K562 (cell line): ENCODE data around the gene DYRK2. TPM values are rescaled to one million over a fixed set of nuclear protein-coding genes. Genes with fewer than 3 reads are reported as not detected.

Source experiments
- ATAC-seq: fragments of 200-7000 bp; cut with Tn5 transposase; 3 replicates; pipeline ENCODE4 v1.9.1; 2020; ENCODE audit warnings: moderate library complexity
- BruUV-seq: library from RNA; stranded (reverse); fragments of 400-500 nt; replicated peaks from 2 replicates; lab custom pipeline; 2021; lab: Mats Ljungman, UMichigan
- CTCF ChIA-PET: fragments of 300-600 bp; formaldehyde crosslinking; extraction: SDS; loops from one replicate; lab custom pipeline; 2021; ENCODE audit warnings: low intra/inter-chr PET ratio; lab: Yijun Ruan, JAX
- POLR2A ChIA-PET: fragments of 300-600, 350-650 bp; sonication (Branson Sonifier 250); formaldehyde crosslinking; extraction: SDS; loops from one replicate; lab custom pipeline; 2021; ENCODE audit warnings: antibody characterized with exemption, inconsistent platforms; lab: Yijun Ruan, JAX
- DNase-seq, 4 experiments: peaks; one replicate each; pipeline versions ENCODE4 v3.0.0 to v3.0.0-alpha.2; 2011 to 2018; ENCODE audit warnings: low spot score in 3 of 4, mixed read lengths in 3 of 4; ENCODE audit errors: extremely low read depth in 1 of 4
- FAIRE-seq: peaks from 2 replicates; lab custom pipeline; 2011; peaks lifted over from hg19 to GRCh38; lab: Jason Lieb, UNC
- H2AFZ ChIP-seq: 2 replicates; pipeline ENCODE4 v1.6.0; 2011; ENCODE audit warnings: low read depth, low read length, control low read depth, inconsistent platforms
- H3K27ac ChIP-seq: fragments of 200-600 bp; 3 replicates; pipeline ENCODE4 v1.8.0; 2011; ENCODE audit warnings: low read depth, mild to moderate bottlenecking, control low read depth, inconsistent platforms, low read length, moderate library complexity, mixed read lengths; ENCODE audit errors: extremely low read depth
- H3K27me3 ChIP-seq, 2 experiments: fragments of 300-600 bp in 1 of 2; 2 replicates in 1 of 2; 3 replicates in 1 of 2; pipeline versions ENCODE4 v1.6.0 to v1.8.0; 2011; ENCODE audit warnings: inconsistent platforms in 2 of 2, low read length in 2 of 2, mild to moderate bottlenecking in 1 of 2, mixed read lengths in 1 of 2, moderate library complexity in 1 of 2; ENCODE audit not compliant: control insufficient read depth in 2 of 2, insufficient read depth in 2 of 2
- H3K36me3 ChIP-seq: fragments of 300-600 bp; 3 replicates; pipeline ENCODE4 v1.8.0; 2011; ENCODE audit warnings: mild to moderate bottlenecking, low read length, inconsistent platforms; ENCODE audit not compliant: control insufficient read depth, insufficient read depth
- H3K4me1 ChIP-seq, 2 experiments: fragments of 200-600 bp in 1 of 2; replicated peaks in 1 of 2; 2 replicates in 1 of 2; 3 replicates in 1 of 2; pipeline versions ENCODE4 v1.5.1 to v1.8.0; 2011; ENCODE audit warnings: inconsistent platforms in 2 of 2, low read length in 2 of 2, mild to moderate bottlenecking in 1 of 2, mixed read lengths in 1 of 2, moderate library complexity in 1 of 2; ENCODE audit not compliant: control insufficient read depth in 2 of 2, insufficient read depth in 2 of 2
- H3K4me2 ChIP-seq: 2 replicates; pipeline ENCODE4 v1.6.1; 2011; ENCODE audit warnings: low read length, control low read depth, inconsistent platforms, mixed read lengths; ENCODE audit not compliant: insufficient read depth
- H3K4me3 ChIP-seq: fragments of 200-600 bp; sonication (generic), shearing (Covaris generic); 2 replicates; pipeline ENCODE4 v1.5.1; 2016; ENCODE audit warnings: control low read depth, inconsistent platforms
- H3K79me2 ChIP-seq: fragments of 200-600 bp; 3 replicates; pipeline ENCODE4 v1.8.0; 2011; ENCODE audit warnings: low read length, inconsistent platforms; ENCODE audit not compliant: control insufficient read depth, insufficient read depth
- H3K9ac ChIP-seq, 2 experiments: 2 replicates each; pipeline versions ENCODE4 v1.6.0 to v1.6.1; 2011; ENCODE audit warnings: low read depth in 2 of 2, low read length in 2 of 2, control low read depth in 1 of 2, inconsistent platforms in 1 of 2, mild to moderate bottlenecking in 1 of 2, mixed read lengths in 1 of 2; ENCODE audit not compliant: insufficient read depth in 1 of 2
- H3K9me1 ChIP-seq: one replicate; pipeline ENCODE4 v1.6.0; 2011; ENCODE audit warnings: inconsistent platforms, mild to moderate bottlenecking, low read length, moderate library complexity; ENCODE audit not compliant: control insufficient read depth, insufficient read depth
- H3K9me3 ChIP-seq: replicated peaks from 2 replicates; pipeline ENCODE4 v1.5.1; 2011; ENCODE audit warnings: low read depth, low read length, inconsistent platforms; ENCODE audit not compliant: control insufficient read depth, insufficient read depth
- H4K20me1 ChIP-seq: replicated peaks from 2 replicates; pipeline ENCODE4 v1.6.1; 2011; ENCODE audit warnings: low read length, inconsistent platforms, mixed read lengths; ENCODE audit not compliant: control insufficient read depth, insufficient read depth
- GATAD2A ChIP-seq: fragments of 450-650 bp; IDR thresholded peaks from 2 replicates; pipeline ENCODE4 v1.6.1; 2017
- YY1 ChIP-seq, 3 experiments: IDR thresholded peaks; 2 replicates each; pipeline ENCODE4 v1.6.1; 2011; ENCODE audit warnings: low read length in 2 of 3, mild to moderate bottlenecking in 2 of 3, moderate library complexity in 2 of 3, borderline replicate concordance in 1 of 3, control low read depth in 1 of 3, low read depth in 1 of 3; ENCODE audit not compliant: insufficient read depth in 3 of 3, insufficient replicate concordance in 2 of 3, control insufficient read depth in 1 of 3, insufficient read length in 1 of 3; ENCODE audit errors: extremely low read depth in 1 of 3
- WGBS: fragments of 100-300 bp; shearing (Covaris generic); methylation state at CpG from one replicate; pipeline ENCODE4 v1.1.6; 2016; ENCODE audit warnings: low coverage, mixed read lengths; ENCODE audit not compliant: insufficient coverage; ENCODE audit errors: missing lambda C conversion rate; 5-methylcytosine and 5-hydroxymethylcytosine counted together
- in situ Hi-C: fragments of 300-500 bp; cut with MboI; formaldehyde crosslinking; loops from 4 replicates; pipeline ENCODE4 v1.15.0; 2018; ENCODE audit warnings: inconsistent platforms, mixed read lengths
- intact Hi-C: fragments of 100-400 bp; cut with micrococcal nuclease; formaldehyde crosslinking; loops from 2 replicates; pipeline ENCODE4 v1.14.2; 2022
- polyA plus RNA-seq, 8 experiments: library from polyadenylated mRNA; depleted of rRNA in 4 of 8; stranded (reverse) in 5 of 8; unstranded in 3 of 8; fragments of >200 nt; fragmentation: Nextera tagmentation in 2 of 8; fragmentation: Illumina TruSeq in 1 of 8; extraction: Ambion mirVana in 2 of 8; extraction: Trizol in 1 of 8; gene quantifications; 2 replicates each; pipeline versions ENCODE4 v1.2.1 to v1.2.3, GENCODE V29; 2011 to 2014; ENCODE audit warnings: inconsistent platforms in 1 of 8, missing spikeins in 1 of 8
- total RNA-seq, 7 experiments: library from RNA; depleted of rRNA in 6 of 7; stranded (reverse); fragments of >200 nt in 6 of 7; fragmentation: Illumina TruSeq in 2 of 7; extraction: Trizol in 2 of 7; gene quantifications; 2 replicates each; pipeline versions ENCODE4 v1.2.1 to v1.2.3, GENCODE V29; 2011 to 2021; ENCODE audit warnings: low replicate concordance in 1 of 7
- TF ChIP-seq, protein P1 (sequence below): fragments of 450-650 bp; formaldehyde crosslinking; IDR thresholded peaks from 2 replicates; pipeline ENCODE4 v1.4.0; 2020; ENCODE audit warnings: mild to moderate bottlenecking
- TF ChIP-seq, protein P2 (sequence below): IDR thresholded peaks from 3 replicates; pipeline ENCODE4 v1.6.1; 2011; ENCODE audit warnings: borderline replicate concordance, mild to moderate bottlenecking, moderate library complexity; ENCODE audit not compliant: insufficient read length; ENCODE audit errors: extremely low read depth

Gene DYRK2
- total and polyA plus RNA-seq, 9 of the 15 experiments (the other 6 are each of a cell fraction or from before 2014, with no cell fraction given) = 1.7 to 15.4 (median 8.4) TPM

DNA sequence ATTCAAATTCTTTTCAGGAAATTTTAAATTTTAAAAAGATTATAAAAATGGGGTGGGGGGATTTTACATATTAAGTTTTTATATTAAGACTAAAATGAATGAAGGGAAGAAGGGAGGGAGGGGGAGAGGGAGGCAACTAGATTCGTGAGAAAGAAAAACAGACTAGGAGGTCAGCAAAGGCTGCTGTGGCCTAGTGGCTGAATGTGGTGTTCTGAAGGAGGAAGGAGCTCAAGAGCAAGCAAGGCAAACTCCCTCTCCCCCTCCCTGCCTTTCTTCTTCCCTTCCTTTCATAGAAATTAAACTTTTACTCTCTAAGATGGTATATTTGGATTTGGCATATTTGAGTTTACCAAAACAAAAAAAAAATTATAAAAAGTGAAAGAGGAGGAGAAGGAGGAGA, 18.1 kb downstream of the DYRK2 start:
- Histone ChIP-seq H4K20me1 (no peaks in the 10 kb centered on the region), H3K9me3 (no peaks in the 10 kb centered on the region), H3K27ac (no peak overlapping the region), H3K9ac (no peak overlapping the region), H2AFZ (no peak overlapping the region), H3K4me2 (no peak overlapping the region), H3K9me1 (no peaks in the 10 kb centered on the region), H3K4me3 (no peak overlapping the region), H3K79me2 (no peaks in the 10 kb centered on the region), H3K4me1 (peaks cover 0 to 1% of the 10 kb centered on the region in 2 experiments; a peak in 1 of 5 replicates), H3K27me3 (no peaks in the 10 kb centered on the region), H3K36me3 (no peaks in the 10 kb centered on the region)
- CTCF ChIA-PET = no interaction called here
- no TSS peak for BruUV-seq
- ATAC-seq (no peak), DNase-seq (no peak), FAIRE-seq (no peak)
- intact Hi-C loops (no loop called here), in situ Hi-C loops (no loop called here)
- POLR2A ChIA-PET = interaction anchor here (0.6 kb wide), 2 partner anchors 10 to 50 kb away, joined by 3 to 4 read pairs; no protein-coding TSS in a partner anchor
- WGBS = 0% methylated on average over 1 of the region's 1 CpG
- TF ChIP-seq GATAD2A = no peak
- TF ChIP-seq, protein P1, sequence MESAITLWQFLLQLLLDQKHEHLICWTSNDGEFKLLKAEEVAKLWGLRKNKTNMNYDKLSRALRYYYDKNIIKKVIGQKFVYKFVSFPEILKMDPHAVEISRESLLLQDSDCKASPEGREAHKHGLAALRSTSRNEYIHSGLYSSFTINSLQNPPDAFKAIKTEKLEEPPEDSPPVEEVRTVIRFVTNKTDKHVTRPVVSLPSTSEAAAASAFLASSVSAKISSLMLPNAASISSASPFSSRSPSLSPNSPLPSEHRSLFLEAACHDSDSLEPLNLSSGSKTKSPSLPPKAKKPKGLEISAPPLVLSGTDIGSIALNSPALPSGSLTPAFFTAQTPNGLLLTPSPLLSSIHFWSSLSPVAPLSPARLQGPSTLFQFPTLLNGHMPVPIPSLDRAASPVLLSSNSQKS = no peak
- no peak for TF ChIP-seq YY1 (IDR thresholded peaks at IDR 0.05; ENCODE audit: borderline replicate concordance in 1 of 3, control insufficient read depth in 1 of 3, extremely low read depth in 1 of 3, insufficient read depth in 3 of 3, insufficient read length in 1 of 3, insufficient replicate concordance in 2 of 3, low read depth in 1 of 3, low read length in 2 of 3)
- TF ChIP-seq, protein P2, sequence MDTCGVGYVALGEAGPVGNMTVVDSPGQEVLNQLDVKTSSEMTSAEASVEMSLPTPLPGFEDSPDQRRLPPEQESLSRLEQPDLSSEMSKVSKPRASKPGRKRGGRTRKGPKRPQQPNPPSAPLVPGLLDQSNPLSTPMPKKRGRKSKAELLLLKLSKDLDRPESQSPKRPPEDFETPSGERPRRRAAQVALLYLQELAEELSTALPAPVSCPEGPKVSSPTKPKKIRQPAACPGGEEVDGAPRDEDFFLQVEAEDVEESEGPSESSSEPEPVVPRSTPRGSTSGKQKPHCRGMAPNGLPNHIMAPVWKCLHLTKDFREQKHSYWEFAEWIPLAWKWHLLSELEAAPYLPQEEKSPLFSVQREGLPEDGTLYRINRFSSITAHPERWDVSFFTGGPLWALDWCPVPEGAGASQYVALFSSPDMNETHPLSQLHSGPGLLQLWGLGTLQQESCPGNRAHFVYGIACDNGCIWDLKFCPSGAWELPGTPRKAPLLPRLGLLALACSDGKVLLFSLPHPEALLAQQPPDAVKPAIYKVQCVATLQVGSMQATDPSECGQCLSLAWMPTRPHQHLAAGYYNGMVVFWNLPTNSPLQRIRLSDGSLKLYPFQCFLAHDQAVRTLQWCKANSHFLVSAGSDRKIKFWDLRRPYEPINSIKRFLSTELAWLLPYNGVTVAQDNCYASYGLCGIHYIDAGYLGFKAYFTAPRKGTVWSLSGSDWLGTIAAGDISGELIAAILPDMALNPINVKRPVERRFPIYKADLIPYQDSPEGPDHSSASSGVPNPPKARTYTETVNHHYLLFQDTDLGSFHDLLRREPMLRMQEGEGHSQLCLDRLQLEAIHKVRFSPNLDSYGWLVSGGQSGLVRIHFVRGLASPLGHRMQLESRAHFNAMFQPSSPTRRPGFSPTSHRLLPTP = no peak
